Measurements from ENCODE around the gene CTXN3.
"Not testable (repeated sequence)": the region's sequence is repeated elsewhere in the genome, so short reads cannot be mapped to it uniquely, and the experiment has no call there.

Gene CTXN3

GRCh38 chr5:127650649-127651048 is 1.8 kb downstream of the CTXN3 start:
- no peak for DNase-seq (ENCODE audit: low read depth)

- DNase-seq (ENCODE audit: low read depth): no peak
Observed at GRCh38 chr5:127652952-127653611, 4.2 kb downstream of the CTXN3 start.

- no peak for DNase-seq (ENCODE audit: low read depth)
Observed at GRCh38 chr5:127656825-127657224, 7.9 kb downstream of the CTXN3 start.

- DNase-seq (ENCODE audit: low read depth): no peak
Observed at GRCh38 chr5:127660047-127660733, 11.3 kb downstream of the CTXN3 start.

GRCh38 chr5:127664093-127664492 is 15.2 kb downstream of the CTXN3 start:
- no peak for DNase-seq (ENCODE audit: low read depth)

- no peak for DNase-seq (ENCODE audit: low read depth)
Observed at GRCh38 chr5:127665641-127666040, 16.8 kb downstream of the CTXN3 start.

- DNase-seq (ENCODE audit: low read depth): no peak
Observed at GRCh38 chr5:127666043-127666716, 17.3 kb downstream of the CTXN3 start.

- no peak for DNase-seq (ENCODE audit: low read depth)
Observed at GRCh38 chr5:127667926-127668325, 19.0 kb downstream of the CTXN3 start.

GRCh38 chr5:127671218-127671617 is 22.3 kb downstream of the CTXN3 start:
- DNase-seq (ENCODE audit: low read depth): no peak

- DNase-seq (ENCODE audit: low read depth): no peak
Observed at GRCh38 chr5:127673117-127673800, 24.4 kb downstream of the CTXN3 start.

GRCh38 chr5:127676951-127677350 is 28.1 kb downstream of the CTXN3 start:
- not testable (repeated sequence) for DNase-seq (ENCODE audit: low read depth)

GRCh38 chr5:127679691-127680330 is 30.9 kb downstream of the CTXN3 start:
- not testable (repeated sequence) for DNase-seq (ENCODE audit: low read depth)

GRCh38 chr5:127680595-127680994 is 31.7 kb downstream of the CTXN3 start:
- no peak for DNase-seq (ENCODE audit: low read depth)

- no peak for DNase-seq (ENCODE audit: low read depth)
Observed at GRCh38 chr5:127683008-127683407, 34.1 kb downstream of the CTXN3 start.

- no peak for DNase-seq (ENCODE audit: low read depth)
Observed at GRCh38 chr5:127684726-127685467, 36.0 kb downstream of the CTXN3 start.

GRCh38 chr5:127685662-127686061 is 36.8 kb downstream of the CTXN3 start:
- no peak for DNase-seq (ENCODE audit: low read depth)

- DNase-seq (ENCODE audit: low read depth): no peak
Observed at GRCh38 chr5:127686424-127686823, 37.5 kb downstream of the CTXN3 start.

GRCh38 chr5:127694518-127695171 is 45.8 kb downstream of the CTXN3 start:
- DNase-seq (ENCODE audit: low read depth): no peak

GRCh38 chr5:127695346-127695745 is 46.5 kb downstream of the CTXN3 start:
- DNase-seq (ENCODE audit: low read depth): no peak

GRCh38 chr5:127696683-127697082 is 47.8 kb downstream of the CTXN3 start:
- peak; percentile 12 for DNase-seq (ENCODE audit: low read depth)
